GM15510 (cell line): ENCODE results near the gene CAMK1G.

Experiments
- POLR2A ChIP-seq: IDR thresholded peaks from 3 replicates; pipeline ENCODE4 v1.6.1; 2011; ENCODE audit warnings: borderline replicate concordance; ENCODE audit not compliant: insufficient read length; ENCODE audit errors: extremely low read depth

Gene CAMK1G

DNA sequence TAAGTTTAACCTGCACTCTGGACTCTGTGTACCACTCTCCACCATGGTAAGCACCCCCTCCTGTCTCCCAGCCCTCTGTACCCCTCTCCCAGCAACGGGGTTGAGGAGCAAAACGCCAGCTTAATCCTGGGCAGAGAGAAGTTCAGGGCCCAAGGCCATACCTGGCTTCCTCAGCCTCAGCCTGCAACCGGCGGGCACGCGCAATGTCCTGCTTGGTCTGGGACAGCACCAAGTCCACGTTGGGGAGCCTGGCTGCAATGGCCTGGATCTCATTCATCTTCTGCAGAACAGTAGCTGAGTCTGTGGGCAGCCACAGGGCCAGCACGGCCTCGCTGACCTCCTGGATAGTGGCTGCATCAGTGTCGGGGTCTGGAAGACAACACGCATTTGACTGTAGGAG lies 34.8 kb downstream of the CAMK1G start:
- no peak for TF ChIP-seq POLR2A

DNA sequence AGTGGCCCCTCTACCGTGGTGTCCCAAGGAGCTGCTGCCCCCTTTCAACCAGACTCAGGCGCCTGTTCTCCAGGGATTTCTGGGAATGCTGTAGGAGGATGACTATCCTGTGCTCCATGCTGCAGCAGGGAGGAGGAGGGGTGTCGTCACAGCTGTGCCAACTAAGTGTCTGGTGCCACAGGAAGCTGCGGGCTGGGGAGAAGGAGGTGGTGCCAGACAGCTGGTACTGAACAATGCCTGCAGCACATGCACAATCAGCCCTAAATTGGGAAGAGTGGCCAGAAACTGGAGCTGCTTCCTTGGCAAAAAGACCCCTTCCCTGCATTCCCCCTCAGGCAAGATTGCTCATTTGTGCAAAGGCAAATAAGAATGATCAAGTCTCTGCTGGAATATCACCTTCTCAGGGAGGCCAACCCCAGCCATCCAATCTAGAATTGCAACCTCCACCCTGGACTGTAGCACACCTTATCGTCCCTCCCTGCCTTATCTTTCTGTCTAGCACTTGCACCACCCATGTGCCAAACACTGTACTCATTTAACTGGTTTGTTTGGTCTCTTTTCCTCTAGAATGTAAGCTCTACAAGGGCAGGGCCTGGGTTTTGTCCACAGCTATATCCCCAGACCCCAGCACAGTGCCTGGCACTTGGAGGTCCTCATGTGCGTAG lies 35.4 kb downstream of the CAMK1G start:
- TF ChIP-seq POLR2A: no peak

DNA sequence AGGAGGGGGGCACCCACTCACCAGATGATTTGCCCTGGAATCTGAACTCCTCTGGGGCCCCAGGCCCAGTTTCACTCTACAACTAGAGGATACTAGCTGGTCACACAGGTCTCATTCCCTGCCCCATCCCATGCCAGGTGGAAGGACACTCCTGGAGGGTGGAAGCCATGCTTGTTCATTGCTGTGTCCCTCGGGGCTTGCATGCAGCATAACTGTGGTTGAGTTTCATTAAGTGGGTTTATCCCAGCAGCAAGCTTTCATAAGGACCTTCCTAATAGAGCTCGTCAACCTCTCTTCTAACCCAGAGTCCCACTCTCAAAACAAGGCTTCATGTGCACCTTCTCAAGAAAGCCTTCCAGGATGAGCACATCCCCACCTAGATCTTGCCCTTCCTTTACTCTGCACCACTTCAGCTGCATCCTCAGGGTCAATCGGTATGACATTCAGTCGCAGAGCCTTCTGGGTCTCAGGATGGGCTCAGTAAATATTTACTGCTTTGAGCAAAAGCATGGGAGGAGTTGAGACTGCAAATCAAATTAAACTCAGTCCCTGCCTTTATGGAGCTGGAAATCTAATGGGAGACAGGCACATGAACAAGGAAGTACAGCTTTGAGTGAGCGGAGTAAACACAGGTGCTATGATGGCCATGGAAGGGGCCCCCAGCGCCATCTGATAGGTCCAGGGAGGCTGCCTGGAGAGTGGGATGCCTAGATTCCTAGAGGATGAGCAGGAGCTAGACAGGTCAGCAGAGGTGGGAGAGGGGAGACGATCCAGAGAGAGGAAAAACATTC lies 36.4 kb downstream of the CAMK1G start:
- TF ChIP-seq POLR2A: no peak

DNA sequence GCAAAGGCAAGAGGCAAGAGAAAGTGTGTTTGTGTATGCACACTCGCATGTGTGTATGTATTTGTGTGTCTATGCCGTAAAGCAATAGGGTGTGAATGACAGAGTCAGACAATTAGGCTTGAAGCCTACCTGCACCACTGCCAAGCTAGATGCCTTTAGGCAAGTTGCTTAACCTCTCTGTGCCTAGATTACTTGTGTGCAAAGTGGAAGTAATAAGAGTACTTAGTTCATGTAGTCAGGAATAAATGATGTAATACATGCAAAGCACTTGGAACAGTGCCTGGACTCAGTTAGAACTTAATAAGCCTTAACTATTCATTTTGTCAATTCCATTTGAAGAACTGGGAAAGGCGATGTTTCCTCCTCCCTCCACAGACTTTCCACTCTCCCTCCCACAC lies 37.0 kb downstream of the CAMK1G start:
- TF ChIP-seq POLR2A: no peak

DNA sequence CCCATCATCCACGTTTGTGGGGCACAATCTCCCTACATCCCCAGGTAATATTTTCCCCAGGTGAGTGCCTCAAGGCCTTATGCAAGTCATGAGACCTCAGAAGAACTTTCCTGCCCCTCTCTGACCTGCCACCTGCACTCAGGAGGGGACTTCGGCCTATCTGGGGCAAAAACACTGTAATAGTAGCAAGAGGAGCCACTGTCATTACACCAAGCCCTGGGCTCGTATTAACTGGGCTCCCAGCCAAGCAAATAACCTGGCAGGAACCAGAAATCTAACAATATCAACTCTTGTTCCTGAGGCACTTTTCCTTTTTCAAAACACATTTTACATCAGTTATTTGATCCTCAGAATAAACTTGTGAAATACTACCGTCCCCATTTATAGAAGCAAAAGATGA lies 37.8 kb downstream of the CAMK1G start:
- TF ChIP-seq POLR2A: no peak

DNA sequence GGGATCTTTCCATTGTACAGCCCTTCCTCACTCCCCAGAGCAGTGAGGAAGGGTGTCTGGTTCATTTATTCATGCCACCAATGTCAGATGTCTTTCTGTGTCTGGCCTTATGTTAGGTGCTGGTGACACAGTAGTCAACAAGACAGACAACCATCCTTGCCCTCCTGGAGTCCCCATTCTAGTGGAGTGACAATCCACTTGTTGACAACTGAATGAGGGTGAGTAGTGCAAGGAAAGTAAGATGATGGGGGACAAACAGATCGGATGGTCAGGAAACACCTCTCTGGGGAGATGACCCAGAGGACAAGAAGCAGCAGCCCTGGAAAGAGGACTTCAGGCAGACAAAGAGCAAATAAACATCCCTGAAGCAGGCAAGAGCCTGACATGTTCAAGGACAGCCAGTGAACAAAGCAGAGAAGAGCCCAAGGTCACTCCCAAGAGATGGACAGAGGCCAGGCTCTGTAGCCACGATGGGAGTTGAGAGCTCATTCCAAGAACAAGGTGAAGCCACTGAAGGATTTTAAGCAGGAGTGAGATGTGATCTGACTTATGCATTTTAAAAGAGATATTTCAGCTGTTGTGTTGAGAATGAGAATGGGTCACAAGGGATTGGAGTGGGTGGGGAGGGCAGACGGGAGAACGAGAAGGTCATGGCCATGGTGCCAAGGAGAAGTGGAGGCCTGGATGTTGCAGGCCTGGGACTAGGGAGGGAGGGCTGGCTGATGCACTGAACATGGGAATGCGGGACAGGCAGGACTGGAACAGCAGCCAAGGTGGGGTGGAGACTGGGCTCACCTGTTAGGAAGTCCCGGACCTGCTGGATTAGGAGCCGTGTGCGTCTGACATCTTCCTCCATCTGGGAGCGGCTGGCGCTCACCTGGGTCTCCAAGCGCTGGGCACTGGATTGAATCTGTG lies 38.5 kb downstream of the CAMK1G start:
- no peak for TF ChIP-seq POLR2A

DNA sequence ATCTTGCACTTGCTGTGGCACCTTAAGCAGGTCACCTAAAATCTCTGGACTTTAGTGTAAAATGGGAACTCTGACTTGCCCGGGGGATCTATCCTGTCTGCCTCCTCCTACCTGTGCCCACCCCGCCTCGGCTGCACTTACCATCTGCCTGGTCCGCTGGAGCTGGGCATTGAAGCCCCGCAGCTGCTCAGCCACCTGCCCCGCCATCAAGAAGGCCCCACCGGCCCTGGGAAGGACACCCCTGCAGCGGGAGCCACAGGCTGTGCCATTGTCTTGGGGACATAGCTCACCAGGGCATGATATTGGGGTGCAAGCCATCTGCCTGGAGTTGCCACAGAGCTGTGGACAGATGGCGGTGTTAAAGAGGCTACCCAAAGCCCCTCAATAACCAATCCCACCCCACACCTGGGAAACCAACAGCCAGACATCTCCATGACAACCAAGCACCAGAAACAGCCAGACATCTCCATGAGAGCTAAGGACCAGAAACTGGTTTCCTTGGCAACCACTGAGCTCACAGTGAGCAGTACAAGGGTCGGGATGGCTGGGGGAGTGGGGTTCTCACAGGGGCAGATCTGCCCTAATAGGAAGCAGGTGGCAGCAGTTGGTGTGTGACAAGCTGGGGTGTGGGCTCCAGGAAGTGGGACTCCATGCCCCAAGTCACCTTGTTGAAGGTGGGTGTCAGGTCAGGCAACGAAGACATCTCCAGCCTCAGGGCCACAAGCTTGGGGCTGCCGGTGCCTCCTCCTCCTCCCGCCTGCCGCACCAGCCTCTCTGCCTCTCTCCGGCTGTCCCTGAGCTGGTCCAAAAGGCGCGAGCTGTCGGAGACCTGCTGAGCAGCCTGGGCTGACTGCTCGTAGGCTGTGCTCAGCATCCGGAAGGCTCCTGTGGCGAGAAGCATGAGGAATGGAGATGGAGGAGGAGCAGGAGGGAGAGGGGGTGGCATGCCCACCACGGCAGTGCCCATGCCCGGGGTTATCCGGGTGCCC lies 39.6 kb downstream of the CAMK1G start:
- no peak for TF ChIP-seq POLR2A

DNA sequence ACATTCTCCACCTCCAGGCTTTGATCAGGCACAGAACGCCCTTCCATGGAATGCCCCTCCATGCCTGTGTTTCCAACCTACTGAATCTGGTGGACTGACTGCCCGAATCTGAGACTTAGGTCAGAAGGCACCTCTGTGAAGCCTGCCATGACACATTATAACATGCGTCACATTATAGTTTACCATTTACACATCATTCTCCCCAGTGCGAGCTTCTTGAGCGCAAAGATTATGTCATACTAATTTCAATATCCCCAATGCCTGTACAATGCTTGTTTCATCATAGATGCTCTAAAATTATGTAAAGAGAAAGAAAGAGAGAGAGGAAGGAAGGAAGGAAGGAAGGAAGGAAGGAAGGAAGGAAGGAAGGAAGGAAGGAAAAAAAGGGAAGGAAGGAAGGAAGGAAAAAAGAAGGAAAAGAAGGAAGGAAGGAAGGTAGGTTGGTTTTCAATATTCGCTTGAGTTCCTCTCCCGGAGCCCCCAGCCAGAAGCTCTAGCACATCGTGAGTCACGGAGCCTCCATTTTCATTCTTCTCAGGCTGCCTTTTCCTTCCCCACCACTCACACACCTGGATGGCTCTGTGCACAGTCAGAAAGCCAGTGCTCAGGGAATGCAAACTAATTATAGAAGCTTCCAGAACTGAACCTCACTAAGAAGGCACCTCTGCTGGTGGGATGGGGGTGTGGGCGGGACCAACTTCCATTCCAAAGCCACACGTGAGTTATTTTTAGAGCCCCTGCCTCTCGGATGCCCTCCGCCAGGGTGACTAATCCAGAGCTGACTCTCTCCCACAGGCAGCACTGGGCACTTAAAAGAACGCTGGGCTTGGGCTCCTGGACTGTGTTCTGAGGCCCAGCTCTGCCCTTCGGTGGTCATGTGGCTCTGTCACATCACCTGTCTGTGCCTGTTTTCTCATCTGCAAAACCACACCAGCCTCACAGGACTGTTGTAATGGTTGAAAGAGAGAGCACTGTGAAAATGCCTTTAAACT lies 41.3 kb downstream of the CAMK1G start:
- TF ChIP-seq POLR2A: no peak

DNA sequence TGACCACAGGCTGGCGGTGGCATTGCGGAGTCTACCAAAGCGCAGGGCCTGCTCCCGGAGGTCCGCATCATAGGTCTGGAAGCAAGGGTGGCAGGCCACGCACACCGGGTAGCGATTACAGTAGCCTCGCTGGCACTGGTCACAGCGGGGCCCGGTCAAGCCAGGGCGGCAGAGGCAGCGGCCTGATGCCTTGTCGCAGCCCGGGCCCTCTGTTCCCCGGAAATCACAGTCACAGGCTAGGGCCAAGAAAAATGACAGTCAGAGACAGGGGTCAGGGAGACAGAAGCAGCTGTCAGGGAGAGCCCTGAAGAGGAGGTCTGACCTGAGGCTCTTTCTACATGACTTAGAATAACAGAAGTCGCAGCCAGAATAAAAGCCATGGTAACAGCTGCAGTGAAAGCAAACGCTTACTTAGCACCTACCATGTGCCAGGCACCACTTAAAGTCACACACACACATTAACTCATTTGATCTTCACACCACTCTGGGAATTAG lies 42.3 kb downstream of the CAMK1G start:
- TF ChIP-seq POLR2A: no peak

DNA sequence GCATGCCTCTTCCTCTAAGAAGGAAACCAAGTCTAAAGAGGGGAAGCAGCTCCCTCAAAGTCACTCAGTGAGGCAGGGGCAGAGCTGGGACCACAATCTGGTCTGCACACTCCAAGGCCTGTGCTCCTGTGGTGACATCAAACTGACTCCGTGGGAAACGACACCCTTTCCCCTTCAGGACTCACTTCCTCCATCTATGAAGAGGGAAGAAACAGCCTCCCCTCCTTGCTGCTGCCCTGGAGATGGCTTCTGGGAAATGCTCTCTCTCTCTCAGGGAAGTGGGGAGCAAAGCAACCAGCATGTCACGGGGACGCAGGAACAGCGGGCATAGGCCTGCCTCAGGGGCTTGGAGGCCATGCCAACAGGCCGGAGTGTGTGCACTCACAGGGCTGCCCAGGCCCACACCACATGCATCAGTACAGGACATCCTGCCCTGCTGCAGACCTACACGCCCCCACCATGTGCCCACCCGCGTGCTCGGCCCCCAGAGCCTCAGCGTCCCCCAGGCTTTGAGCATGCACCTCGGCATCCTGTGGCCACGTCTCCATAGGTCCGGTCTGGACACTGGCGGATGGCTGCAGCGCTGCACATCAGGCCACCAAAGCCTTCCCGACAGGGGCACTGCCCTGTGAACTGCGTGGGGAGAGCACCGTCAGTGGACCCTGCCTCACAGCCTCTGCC lies 43.0 kb downstream of the CAMK1G start:
- TF ChIP-seq POLR2A: no peak

DNA sequence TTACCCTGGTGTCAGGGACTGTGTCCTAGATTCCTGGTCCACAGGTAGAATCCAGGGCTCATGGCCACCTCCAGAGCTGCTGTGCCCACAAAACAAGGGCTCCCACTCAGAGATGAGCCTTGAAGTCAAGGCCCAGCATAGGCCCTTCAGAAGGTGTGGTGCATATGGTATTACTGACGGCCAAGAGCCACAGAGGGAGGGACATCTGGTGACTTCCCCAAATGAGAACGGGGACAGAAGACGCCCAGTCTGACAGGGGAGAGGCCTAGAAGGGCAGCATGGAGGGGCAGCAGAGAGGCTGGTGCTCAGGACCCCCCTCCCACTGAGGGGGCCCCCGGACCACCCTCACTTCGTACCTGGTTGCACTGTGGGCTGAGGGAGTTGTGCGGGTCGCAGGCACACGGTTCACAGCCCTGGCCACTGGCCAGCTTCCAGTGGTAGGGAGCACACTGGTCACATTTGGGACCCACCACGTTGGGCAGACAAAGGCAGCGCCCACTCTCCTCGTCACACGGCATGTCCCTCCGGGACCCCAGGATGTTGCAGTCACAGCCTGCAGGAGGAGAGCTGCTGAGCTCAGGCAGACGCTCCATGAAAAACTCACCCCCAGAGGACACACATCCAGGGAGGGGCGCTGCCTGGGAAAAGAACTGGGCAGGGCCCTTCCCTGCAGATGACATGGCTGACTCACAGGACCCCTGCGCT lies 43.7 kb downstream of the CAMK1G start:
- no peak for TF ChIP-seq POLR2A
